ENCODE measurements around the gene LYRM2. TPM values are rescaled to one million over a fixed set of nuclear protein-coding genes. Genes with fewer than 3 reads are reported as not detected.
A peak's percentile ranks its signal among the peaks of the same experiment; 100 is the strongest.
"Not testable (repeated sequence)": the region's sequence is repeated elsewhere in the genome, so short reads cannot be mapped to it uniquely, and the experiment has no call there.

The LYRM2 gene
- polyA plus RNA-seq, 3 donors from 2014 or later: 56.5 to 69.4 (median 66.8) TPM

- peak overlapping the region in 1 of 6 donors; percentile 64 for H3K27ac Mint-ChIP-seq
- H3K4me1 Mint-ChIP-seq: no peaks in the 10 kb centered on the region
- H3K4me3 Mint-ChIP-seq: no peak overlapping the region
- peaks cover 19 to 46% (median 27%) of the 10 kb centered on the region in 3 donors for H3K36me3 Mint-ChIP-seq
- no peaks in the 10 kb centered on the region for H3K9me3 Mint-ChIP-seq
- no peak for DNase-seq
- H3K27me3 Mint-ChIP-seq (ENCODE audit: low read depth in 3 of 3): no peaks in the 10 kb centered on the region
Measured at GRCh38 chr6:89667872-89668556, 29.5 kb upstream of the LYRM2 start.

DNA sequence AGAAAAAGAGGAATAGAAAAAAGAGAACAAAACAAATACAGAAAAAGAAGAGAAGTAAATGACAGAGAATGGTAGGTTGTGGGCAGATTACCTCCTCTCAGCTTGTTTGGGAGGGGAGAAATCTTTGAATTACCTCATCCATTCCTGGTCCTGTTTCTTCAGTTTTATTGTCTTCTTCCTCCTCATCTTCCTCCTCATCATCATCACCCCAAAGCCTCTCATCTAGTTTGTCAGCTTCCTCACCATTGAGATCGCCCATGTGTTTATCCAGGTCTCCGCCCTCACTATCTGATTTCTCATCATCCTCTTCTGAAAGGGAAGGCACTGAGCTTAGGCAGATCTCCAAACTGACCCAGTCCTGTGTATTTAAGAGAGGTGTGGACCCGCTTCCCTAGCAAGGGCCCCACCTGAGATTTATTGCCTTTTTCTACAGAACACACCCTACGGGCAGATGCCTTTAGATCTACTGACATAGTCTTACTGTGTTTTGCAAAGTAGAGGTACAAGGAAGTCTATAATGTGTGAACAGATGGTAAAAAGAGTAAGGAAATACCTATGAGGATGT is 24.2 kb upstream of the LYRM2 start:
- H3K9me3 Mint-ChIP-seq: no peaks in the 10 kb centered on the region
- no peaks in the 10 kb centered on the region for H3K4me1 Mint-ChIP-seq
- no peak overlapping the region for H3K4me3 Mint-ChIP-seq
- peaks cover 23 to 57% (median 48%) of the 10 kb centered on the region in 3 donors for H3K36me3 Mint-ChIP-seq
- peaks cover 0 to 2% (median 0%) of the 10 kb centered on the region in 3 donors for H3K27me3 Mint-ChIP-seq (ENCODE audit: low read depth in 3 of 3)
- peak overlapping the region in 1 of 6 donors; percentile 7 for H3K27ac Mint-ChIP-seq
- no peak for DNase-seq

DNA sequence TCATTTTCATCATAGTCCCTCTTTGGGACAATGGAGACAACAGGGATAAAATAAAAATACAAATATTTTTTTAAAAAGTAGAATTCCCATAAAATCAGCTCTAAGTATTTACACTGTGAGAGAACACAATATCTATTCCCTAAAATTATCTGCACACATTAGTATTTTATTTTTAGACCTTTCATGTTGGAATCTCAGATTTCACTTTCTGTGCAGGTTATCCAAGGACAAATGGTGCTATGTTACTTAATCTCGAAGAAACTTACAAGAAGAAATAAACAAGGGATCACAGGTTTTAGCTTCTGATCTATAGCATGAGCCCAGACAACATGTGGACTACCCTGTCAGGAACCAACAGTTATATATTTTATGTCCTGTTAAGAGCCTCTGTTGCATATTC is 23.0 kb upstream of the LYRM2 start:
- Mint-ChIP-seq H3K4me3 (no peak overlapping the region), H3K4me1 (no peaks in the 10 kb centered on the region), H3K27me3 (ENCODE audit: low read depth in 3 of 3) (peaks cover 0 to 2% (median 0%) of the 10 kb centered on the region in 3 donors), H3K9me3 (no peaks in the 10 kb centered on the region), H3K27ac (no peak overlapping the region), H3K36me3 (peaks cover 33 to 62% (median 57%) of the 10 kb centered on the region in 3 donors)
- no peak for DNase-seq

DNA sequence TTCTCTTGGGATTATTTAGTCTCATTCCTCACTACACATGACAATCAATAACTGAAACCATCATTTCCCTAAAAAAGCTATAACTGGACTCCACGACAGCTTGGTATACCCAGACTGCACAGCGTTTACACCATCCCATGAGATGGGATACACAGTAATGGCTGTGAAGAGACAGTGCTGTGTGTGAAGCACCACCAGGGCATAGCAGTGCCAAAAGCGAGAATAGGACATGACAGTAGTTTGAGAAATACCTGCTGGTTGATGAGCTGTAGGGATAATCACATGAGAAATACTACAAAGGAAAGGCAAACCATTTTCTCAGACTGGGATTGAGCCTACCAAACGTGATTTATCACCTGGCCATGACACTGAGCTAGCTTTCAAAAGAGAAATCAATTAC is 22.4 kb upstream of the LYRM2 start:
- no peak overlapping the region for H3K27ac Mint-ChIP-seq
- peaks cover 37 to 64% (median 56%) of the 10 kb centered on the region in 3 donors for H3K36me3 Mint-ChIP-seq
- no peak overlapping the region for H3K4me3 Mint-ChIP-seq

DNA sequence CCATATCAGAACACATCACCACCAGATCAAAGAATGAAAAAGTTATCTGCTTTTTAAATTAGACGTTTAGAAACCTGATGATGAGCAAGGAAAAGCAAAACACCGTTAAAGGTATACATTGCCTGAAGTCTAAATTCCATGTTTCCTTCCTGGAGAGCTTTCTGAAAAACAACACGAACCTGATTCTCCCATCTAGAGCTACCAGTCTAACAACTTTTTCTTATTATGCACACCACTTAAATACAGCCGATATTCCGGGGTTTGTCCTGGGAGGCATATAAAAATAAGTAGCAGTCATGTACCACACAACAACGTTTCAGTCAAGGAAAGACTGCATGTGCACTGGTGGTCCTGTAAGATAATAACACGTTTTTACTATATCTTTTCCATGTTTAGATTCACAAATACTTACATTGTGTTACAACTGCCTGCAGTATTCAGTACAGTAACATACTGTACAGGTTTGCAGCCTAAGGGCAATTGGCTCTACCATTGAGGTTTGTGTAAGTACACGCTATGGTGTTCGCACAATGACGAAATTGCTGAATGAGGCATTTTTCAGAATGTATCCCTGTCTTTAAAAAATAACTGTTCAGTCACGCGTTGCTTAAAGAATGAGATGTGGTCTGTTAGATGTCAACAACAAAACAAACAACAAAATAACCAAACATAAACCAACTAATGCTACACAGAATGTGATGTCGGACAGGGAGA is 19.1 kb upstream of the LYRM2 start:
- DNase-seq: no peak
- Mint-ChIP-seq H3K27ac (peak overlapping the region in 1 of 6 donors; percentile 17), H3K4me1 (no peaks in the 10 kb centered on the region), H3K36me3 (peaks cover 45 to 59% (median 50%) of the 10 kb centered on the region in 3 donors), H3K9me3 (no peaks in the 10 kb centered on the region), H3K4me3 (no peak overlapping the region), H3K27me3 (ENCODE audit: low read depth in 3 of 3) (peaks cover 0 to 3% (median 0%) of the 10 kb centered on the region in 3 donors)

More for the DNA sequence above, 22.4 kb upstream of the LYRM2 start:
- peaks cover 0 to 2% (median 0%) of the 10 kb centered on the region in 3 donors for H3K27me3 Mint-ChIP-seq (ENCODE audit: low read depth in 3 of 3)
- no peaks in the 10 kb centered on the region for H3K4me1 Mint-ChIP-seq
- H3K9me3 Mint-ChIP-seq: no peaks in the 10 kb centered on the region
- no peak for DNase-seq

DNA sequence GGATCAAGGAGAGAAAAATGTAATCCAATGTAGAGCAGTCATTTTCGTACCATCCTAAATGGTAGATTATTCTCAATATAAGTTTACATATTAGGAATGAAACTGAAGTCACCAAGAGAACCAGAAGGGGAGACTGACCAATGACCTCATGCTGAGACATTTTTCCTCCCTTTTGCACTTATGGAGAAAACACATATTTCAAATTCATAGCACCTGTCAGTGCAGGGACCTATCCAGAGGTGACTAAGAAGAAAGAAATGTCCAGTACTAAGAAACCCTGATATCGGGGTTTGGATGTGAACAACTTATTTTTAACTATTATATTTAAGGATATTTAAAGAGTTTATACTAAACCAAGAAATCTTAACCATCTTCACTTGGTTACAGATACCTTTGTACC is 16.6 kb upstream of the LYRM2 start:
- Mint-ChIP-seq H3K27me3 (ENCODE audit: low read depth in 3 of 3) (peaks cover 0 to 3% (median 0%) of the 10 kb centered on the region in 3 donors), H3K4me3 (no peak overlapping the region), H3K9me3 (no peaks in the 10 kb centered on the region), H3K27ac (no peak overlapping the region), H3K36me3 (peaks cover 33 to 59% (median 49%) of the 10 kb centered on the region in 3 donors), H3K4me1 (no peaks in the 10 kb centered on the region)
- DNase-seq: no peak

DNA sequence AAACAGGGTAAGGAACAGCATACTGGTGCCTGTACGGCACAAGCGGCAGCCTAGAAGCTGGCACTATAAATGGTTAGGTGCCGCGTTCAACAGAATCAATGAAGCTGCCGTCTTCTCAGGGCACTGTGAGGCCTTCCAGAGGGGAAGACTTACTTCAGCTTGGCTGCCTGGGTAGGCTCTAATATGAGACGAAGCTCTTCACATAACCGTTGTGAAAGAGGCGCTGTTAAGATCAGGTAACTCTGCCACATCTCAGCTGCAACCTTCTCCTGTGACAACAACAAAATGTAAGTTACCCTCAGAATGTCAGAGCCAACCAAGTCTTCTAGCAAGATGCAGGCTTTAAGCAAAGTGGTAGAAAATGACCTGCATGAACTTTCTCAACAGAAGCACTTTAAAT is 12.0 kb upstream of the LYRM2 start:
- no peak overlapping the region for H3K27ac Mint-ChIP-seq
- no peaks in the 10 kb centered on the region for H3K9me3 Mint-ChIP-seq
- H3K4me3 Mint-ChIP-seq: no peak overlapping the region
- peaks cover 0 to 1% (median 0%) of the 10 kb centered on the region in 3 donors for H3K27me3 Mint-ChIP-seq (ENCODE audit: low read depth in 3 of 3)
- DNase-seq: no peak
- no peaks in the 10 kb centered on the region for H3K4me1 Mint-ChIP-seq
- H3K36me3 Mint-ChIP-seq: peaks cover 25 to 51% (median 34%) of the 10 kb centered on the region in 3 donors

DNA sequence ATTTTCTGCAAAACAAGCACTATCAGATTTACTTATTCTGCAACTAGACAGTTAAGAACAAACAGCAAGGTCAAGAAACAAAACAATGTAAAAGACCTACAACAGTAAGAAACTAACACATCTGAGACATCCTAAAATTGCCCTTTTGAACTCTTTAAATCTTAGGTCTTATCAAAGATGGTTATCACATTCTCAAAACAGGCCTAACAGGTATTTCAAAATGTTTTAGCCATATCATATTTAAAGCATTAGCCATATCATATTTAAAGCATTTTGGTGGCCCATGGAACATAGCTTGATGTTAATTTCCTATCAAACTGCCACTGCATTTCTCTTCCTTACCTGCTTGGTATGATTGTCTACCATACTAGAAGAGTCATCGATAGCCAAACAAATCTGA is 11.1 kb upstream of the LYRM2 start:
- Mint-ChIP-seq H3K4me1 (no peaks in the 10 kb centered on the region), H3K27ac (no peak overlapping the region), H3K4me3 (no peak overlapping the region)

DNA sequence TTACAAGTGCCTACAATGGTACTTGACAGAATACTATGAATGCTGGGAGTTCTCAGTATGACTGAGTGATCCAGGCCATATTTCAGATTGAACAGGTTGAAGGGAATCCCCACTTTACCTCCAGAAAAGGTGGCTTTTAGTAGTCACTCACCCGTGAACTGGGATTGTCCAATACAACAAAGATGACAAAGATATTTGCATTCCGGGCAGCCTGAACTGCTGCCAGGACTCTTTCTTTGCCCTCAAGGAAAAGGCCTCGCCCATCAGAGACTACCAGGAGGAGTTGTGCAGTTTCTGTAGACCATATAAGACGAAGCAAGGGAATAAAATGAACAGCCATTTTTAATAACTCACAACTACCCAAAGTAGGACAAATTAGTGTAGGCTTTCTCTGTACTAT is 6.3 kb upstream of the LYRM2 start:
- H3K4me3 Mint-ChIP-seq: no peak overlapping the region
- H3K4me1 Mint-ChIP-seq: peaks cover 0 to under 1% of the 10 kb centered on the region in 2 donors
- H3K36me3 Mint-ChIP-seq: peaks cover 17 to 39% (median 25%) of the 10 kb centered on the region in 3 donors
- no peak for DNase-seq
- no peaks in the 10 kb centered on the region for H3K9me3 Mint-ChIP-seq
- H3K27me3 Mint-ChIP-seq (ENCODE audit: low read depth in 3 of 3): no peaks in the 10 kb centered on the region
- H3K27ac Mint-ChIP-seq: no peak overlapping the region

More for the DNA sequence above, 11.1 kb upstream of the LYRM2 start:
- Mint-ChIP-seq H3K27me3 (ENCODE audit: low read depth in 3 of 3) (peaks cover 0 to 1% (median 0%) of the 10 kb centered on the region in 3 donors), H3K9me3 (no peaks in the 10 kb centered on the region), H3K36me3 (peaks cover 27 to 51% (median 31%) of the 10 kb centered on the region in 3 donors)
- DNase-seq: no peak

DNA sequence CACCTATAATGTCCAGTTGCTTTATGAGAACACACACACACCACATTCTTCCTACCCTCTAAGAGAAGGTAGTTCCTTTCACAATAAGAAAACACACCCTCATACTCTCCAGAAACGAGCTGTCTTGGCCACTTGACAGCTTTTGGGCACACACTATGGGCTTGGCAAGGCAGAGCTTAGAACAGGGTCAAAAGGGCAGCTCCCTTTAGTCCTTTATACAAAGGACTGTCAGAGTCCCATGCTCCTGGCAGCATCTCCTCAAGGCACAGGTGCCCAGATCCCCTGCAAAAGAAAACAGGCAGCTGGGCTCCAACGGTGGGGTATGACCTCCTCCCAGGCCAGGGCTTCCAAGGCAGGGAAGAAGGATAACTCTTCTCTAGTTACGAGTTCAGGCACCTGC is 4.9 kb upstream of the LYRM2 start:
- Mint-ChIP-seq H3K27ac (peak overlapping the region in 1 of 6 donors; percentile 4), H3K27me3 (ENCODE audit: low read depth in 3 of 3) (peaks cover 4% of the 10 kb centered on the region in 3 donors), H3K36me3 (peaks cover 16 to 36% (median 25%) of the 10 kb centered on the region in 3 donors), H3K9me3 (no peaks in the 10 kb centered on the region), H3K4me1 (peaks cover 10 to 15% of the 10 kb centered on the region in 2 donors), H3K4me3 (no peak overlapping the region)
- DNase-seq: no peak

- Mint-ChIP-seq H3K4me1 (peaks cover 15 to 19% of the 10 kb centered on the region in 2 donors), H3K9me3 (no peaks in the 10 kb centered on the region), H3K4me3 (no peak overlapping the region), H3K27me3 (ENCODE audit: low read depth in 3 of 3) (peaks cover 8% of the 10 kb centered on the region in 3 donors), H3K27ac (no peak overlapping the region), H3K36me3 (peaks cover 15 to 33% (median 20%) of the 10 kb centered on the region in 3 donors)
- no peak for DNase-seq
Measured at GRCh38 chr6:89642956-89643355, 4.4 kb upstream of the LYRM2 start.

- not testable (repeated sequence) for H3K9me3 Mint-ChIP-seq; DNase-seq; H3K27ac Mint-ChIP-seq; H3K27me3 Mint-ChIP-seq (ENCODE audit: low read depth in 3 of 3); H3K4me3 Mint-ChIP-seq
- peaks cover 20 to 27% of the 10 kb centered on the region in 2 donors for H3K4me1 Mint-ChIP-seq
- H3K36me3 Mint-ChIP-seq: peaks cover 12 to 22% (median 15%) of the 10 kb centered on the region in 3 donors
Measured at GRCh38 chr6:89641581-89641980, 3.0 kb upstream of the LYRM2 start.

- Mint-ChIP-seq H3K9me3 (no peaks in the 10 kb centered on the region), H3K4me1 (peaks cover 20 to 34% of the 10 kb centered on the region in 2 donors), H3K27me3 (ENCODE audit: low read depth in 3 of 3) (peaks cover 8% of the 10 kb centered on the region in 3 donors), H3K36me3 (peaks cover 15 to 26% (median 16%) of the 10 kb centered on the region in 3 donors), H3K27ac (no peak overlapping the region), H3K4me3 (peak overlapping the region in 1 of 5 donors; percentile 2)
- DNase-seq: no peak
Measured at GRCh38 chr6:89640804-89641203, 2.3 kb upstream of the LYRM2 start.

- DNase-seq: no peak
- Mint-ChIP-seq H3K9me3 (no peaks in the 10 kb centered on the region), H3K27me3 (ENCODE audit: low read depth in 3 of 3) (peaks cover 8% of the 10 kb centered on the region in 3 donors), H3K4me3 (peak overlapping the region; percentile 92 to 98 (median 96)), H3K36me3 (peaks cover 10 to 20% (median 13%) of the 10 kb centered on the region in 3 donors), H3K4me1 (peaks cover 20 to 38% of the 10 kb centered on the region in 2 donors), H3K27ac (peak overlapping the region; percentile 91 to 99 (median 98))
Measured at GRCh38 chr6:89637960-89638319, 607 bp downstream of the LYRM2 start.
